Activated CD4-positive, alpha-beta T cell treated with anti-CD3 and anti-CD28 coated beads for 1 hour (primary cell): ENCODE data around the gene CTNNA3.

Experiments
- DNase-seq: peaks from one replicate; pipeline ENCODE4 v3.0.0-alpha.2; 2020

CTNNA3 gene

GRCh38 chr10:66786709-66787108 is 909.3 kb downstream of the CTNNA3 start:
- DNase-seq = no peak

GRCh38 chr10:66784770-66785169 is 911.2 kb downstream of the CTNNA3 start:
- no peak for DNase-seq

DNA sequence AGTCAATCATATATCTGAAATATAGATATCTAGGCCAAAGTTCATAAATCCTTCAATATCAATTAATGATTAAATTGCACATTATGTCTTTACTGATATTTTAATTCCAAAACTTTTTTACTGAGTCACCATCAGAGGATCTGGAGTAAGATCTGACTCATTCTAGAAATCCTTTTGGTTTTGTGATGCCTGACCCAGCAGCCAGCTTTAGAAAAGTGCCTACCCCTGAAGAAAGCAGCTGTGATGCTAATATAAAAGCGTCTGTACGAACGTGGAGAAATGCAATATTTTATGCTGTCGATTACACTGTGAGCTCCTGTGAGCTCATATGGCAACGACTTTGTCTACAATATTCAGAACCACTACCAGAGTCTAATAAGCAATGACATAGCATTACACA is 912.7 kb downstream of the CTNNA3 start:
- DNase-seq = no peak

GRCh38 chr10:66782776-66783175 is 913.2 kb downstream of the CTNNA3 start:
- no peak for DNase-seq

- no peak for DNase-seq
These were observed 913.9 kb downstream of the CTNNA3 start for GRCh38 chr10:66782144-66782543.

DNA sequence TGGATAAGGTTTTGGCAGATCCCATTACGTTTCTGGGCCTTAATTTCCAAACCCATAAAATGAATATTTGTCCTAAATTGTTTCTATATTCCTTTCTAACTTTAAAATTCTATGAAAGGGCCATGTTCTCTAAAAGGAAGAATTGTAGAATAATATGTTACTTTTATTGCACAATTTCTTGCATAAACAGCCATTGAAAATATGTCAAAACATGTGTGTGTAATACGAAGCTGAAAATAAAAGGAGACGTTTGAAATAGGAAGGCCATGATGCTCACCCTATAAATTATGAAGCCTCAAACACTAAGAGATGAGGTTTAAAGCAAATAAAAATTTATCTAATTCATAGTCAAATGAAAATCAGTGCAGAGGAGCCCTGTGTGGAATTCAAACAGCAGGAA is 915.2 kb downstream of the CTNNA3 start:
- no peak for DNase-seq

DNA sequence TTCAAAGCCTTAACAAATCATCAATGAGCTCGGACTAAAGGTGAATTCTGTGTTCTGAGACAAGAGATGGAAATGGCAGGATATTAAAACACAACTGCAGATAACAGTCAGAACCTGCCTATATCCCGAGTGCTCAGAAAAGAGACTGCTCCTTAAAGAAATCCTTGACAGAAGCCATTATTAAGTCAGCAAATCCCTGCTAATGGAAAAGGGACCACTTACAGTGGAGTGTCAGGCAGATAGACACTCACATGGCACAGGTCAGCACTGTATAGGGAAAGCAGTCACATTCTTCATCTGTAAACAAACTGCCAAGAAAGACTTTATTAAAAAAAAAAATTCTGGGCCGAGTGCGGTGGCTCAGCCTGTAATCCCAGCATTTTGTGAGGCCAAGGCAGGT is 917.6 kb downstream of the CTNNA3 start:
- DNase-seq = no peak

GRCh38 chr10:66777665-66778064 is 918.3 kb downstream of the CTNNA3 start:
- DNase-seq = no peak

DNA sequence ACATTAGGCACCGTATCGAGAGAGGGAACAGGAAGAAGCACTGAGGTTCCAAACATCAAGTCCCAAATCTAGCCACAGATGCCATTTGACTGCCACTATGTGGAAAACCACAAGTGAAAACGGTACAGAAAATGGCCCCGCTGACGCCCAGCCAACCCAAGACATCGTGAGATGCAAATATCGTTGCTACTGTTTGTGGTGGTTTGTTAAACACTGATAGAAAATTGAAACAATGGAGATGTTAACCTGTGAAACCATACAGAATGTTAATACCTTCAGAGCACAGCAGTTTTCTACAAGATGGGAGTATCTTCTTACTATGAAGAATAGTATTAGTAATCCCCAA is 922.5 kb downstream of the CTNNA3 start:
- DNase-seq = no peak

DNA sequence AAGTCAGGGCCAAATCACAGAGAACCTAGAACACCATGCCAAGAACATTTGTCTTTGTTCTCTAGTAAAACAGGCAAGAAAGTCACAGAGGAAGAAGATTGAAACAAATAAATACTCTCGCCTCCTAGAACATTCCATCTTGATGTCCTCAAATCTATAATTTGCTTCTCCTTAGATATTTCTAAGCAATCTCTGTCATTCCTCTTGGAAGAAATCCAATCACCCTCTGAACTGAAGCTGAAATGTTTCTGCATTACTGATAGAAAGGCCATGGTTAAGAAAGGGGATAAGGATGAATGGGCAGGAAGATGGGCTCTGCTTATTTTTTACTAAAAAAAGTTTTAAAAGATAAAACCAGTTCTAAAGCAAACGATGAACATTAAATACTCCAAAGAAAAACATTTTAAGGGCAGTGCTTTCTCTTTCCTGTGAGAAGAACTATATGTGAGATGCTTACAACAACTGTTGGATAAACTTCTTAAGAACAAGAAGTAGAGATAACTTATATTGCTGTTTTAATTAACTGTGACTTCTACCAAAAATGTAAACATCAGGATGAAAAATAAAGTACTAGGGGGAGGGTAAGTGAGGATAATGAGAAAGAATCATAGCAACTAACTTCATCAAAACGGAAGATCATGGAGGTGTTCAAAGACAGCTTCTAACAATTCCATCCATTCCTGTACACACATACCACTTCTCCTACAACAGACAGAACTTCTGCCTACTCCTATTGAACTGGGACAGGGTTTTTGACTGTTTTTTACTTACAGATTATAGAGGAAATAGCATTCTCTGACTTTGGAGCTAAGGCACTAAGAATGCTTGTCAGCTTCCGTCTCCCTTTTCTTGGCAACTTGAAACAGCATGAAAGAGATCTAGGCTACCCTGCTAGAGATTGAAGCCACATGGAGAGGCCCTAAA is 923.2 kb downstream of the CTNNA3 start:
- no peak for DNase-seq

DNA sequence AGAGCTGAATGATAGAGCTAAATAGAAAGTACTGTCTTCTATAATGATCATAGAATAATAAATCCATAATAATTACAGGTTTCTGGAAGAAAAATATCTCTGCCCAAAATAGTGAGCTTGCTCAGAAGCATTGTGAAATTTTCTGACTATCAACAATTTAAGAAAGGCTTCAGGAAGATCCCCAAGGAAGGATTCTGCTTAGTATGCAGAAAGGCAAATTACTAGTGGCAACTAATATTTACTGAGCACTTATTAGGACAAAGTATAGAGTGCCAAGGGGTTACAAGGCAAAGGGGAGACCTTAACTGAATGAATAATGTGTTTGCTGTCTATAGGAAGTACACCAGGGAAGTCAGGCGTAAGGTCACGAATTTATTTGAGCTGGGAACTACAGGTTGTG is 928.3 kb downstream of the CTNNA3 start:
- DNase-seq = no peak

GRCh38 chr10:66762218-66762729 is 933.7 kb downstream of the CTNNA3 start:
- DNase-seq = no peak

GRCh38 chr10:66760941-66761340 is 935.1 kb downstream of the CTNNA3 start:
- no peak for DNase-seq

- DNase-seq = no peak
These were observed 940.5 kb downstream of the CTNNA3 start for GRCh38 chr10:66755474-66755873.

- no peak for DNase-seq
These were observed 943.3 kb downstream of the CTNNA3 start for GRCh38 chr10:66752714-66753113.

GRCh38 chr10:66748217-66748616 is 947.8 kb downstream of the CTNNA3 start:
- DNase-seq = no peak

- no peak for DNase-seq
These were observed 948.5 kb downstream of the CTNNA3 start for GRCh38 chr10:66747451-66747850.

- no peak for DNase-seq
These were observed 949.3 kb downstream of the CTNNA3 start for GRCh38 chr10:66746711-66747110.

DNA sequence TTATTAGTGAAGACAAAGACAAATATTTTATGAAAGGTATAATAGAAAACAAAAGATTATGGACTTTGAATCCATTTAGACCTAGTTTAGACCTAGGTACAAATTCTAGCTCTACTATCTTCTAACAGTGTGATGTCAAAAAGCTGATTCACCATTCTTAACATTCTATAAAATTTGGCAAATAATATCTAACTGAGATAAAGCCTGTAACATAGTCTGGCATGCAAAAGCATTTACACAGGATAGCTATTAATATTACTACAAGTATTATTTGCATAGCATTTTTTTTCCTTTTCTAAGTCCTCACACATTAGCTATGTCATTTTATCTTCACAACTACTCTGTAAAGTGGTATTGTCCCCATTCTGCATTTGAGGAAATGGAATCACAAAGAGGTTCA is 949.7 kb downstream of the CTNNA3 start:
- no peak for DNase-seq

DNA sequence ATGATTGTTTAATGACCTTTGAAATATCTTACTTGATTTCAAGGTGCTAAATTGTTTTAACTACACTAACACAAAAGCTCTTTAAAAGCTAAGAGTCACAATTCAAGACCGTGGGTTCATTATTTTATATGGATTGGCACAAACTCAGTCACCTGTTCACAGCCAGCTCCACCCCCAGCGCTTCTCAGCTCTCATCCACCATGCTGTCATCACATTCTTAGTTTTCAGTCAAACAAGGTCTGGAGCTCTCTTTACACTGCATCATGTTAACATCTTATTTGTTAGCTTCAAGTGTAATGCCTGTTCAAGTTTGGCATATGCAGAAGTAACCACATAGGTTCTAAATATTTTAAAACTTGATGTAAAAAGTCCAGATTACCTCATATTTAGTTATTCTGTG is 951.1 kb downstream of the CTNNA3 start:
- no peak for DNase-seq

- DNase-seq = no peak
These were observed 958.8 kb downstream of the CTNNA3 start for GRCh38 chr10:66737241-66737640.

DNA sequence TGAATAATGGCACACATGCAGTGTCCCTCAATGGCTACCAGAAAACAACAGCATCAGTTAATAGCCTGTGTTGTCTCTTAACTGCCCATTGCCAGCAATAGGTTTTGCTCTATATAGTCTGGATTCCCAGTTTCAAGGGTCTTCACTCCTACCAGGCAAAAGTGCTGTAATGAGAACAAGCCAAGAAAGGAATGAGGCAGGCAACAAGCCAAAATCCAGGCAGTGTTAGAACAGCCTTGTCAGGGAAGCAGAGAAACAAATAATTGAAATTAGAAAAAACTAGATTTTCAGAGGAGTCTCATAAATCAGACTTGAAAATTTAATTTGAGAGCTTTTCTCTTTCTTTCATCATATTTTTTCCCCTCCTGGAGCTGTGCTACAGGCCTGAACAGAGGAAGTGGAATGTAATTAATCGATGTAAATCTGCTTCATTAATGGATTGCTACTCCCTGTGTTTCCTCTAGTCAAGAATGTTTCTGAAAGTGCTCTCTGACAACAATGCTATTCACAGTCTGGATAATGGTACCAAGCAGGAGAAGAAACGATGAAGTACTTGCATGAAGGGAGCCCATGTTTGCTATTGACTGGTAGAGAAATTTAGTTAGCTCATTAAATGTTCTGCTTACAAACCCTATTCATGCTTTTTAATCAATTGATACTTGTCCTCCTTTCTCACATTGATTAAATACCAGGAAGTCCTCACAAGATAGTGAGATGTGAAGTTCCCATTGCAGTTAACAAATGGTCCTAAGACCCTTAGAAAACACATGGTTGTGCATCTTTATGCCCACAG is 972.2 kb downstream of the CTNNA3 start:
- no peak for DNase-seq

GRCh38 chr10:66719483-66719882 is 976.5 kb downstream of the CTNNA3 start:
- DNase-seq = no peak
